PFSK-1 (cell line): ENCODE results near the gene MEGF11.
A peak's percentile ranks its signal among the peaks of the same experiment; 100 is the strongest.

ENCODE experiments used
- FOXP2 ChIP-seq: optimal IDR thresholded peaks from 2 replicates; pipeline ENCODE3; 2011; ENCODE audit warnings: borderline replicate concordance, control low read depth, inconsistent platforms; ENCODE audit not compliant: insufficient read depth; ENCODE audit errors: extremely low read length, extremely low read depth
- POLR2AphosphoS5 ChIP-seq: IDR thresholded peaks from 2 replicates; pipeline ENCODE4 v1.6.1; 2012; ENCODE audit warnings: low read depth, mild to moderate bottlenecking, control low read depth, low read length, moderate library complexity
- SIN3A ChIP-seq: IDR thresholded peaks from 2 replicates; pipeline ENCODE4 v1.6.1; 2012; ENCODE audit warnings: mild to moderate bottlenecking, low read length, moderate library complexity, borderline replicate concordance; ENCODE audit not compliant: insufficient read depth
- TAF1 ChIP-seq: IDR thresholded peaks from 2 replicates; pipeline ENCODE4 v1.6.1; 2012; ENCODE audit warnings: low read length, control low read depth, borderline replicate concordance; ENCODE audit not compliant: insufficient read depth
- TF ChIP-seq, protein P1 (sequence below), 2 experiments: IDR thresholded peaks; 2 replicates each; pipeline versions ENCODE4 v1.6.1 to v1.8.0; 2011 to 2012; ENCODE audit warnings: low read depth in 2 of 2, low read length in 2 of 2, control low read depth in 1 of 2, inconsistent platforms in 1 of 2, mild to moderate bottlenecking in 1 of 2, moderate library complexity in 1 of 2; ENCODE audit not compliant: insufficient read depth in 1 of 2

The MEGF11 gene

DNA sequence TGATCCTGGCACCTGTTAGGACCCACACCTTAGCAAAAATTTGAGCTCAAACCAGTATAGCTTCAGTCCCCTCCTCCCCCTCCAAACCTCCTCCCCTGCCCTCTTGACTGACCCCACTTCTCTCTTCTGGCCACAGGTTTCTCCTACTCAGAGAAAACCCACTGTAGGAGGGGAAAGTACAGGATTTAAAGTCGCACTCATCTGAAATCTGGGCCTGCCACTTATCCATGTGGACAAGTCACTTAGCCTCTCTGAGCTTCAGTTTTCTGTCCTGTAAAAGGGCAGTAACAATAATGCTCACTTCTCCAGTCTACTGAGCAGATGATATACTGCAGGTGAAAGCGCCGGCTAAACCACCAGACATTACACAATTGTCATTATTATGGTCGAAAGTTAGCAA is 142.7 kb downstream of the MEGF11 start:
- TF ChIP-seq SIN3A, result no peak
- TF ChIP-seq POLR2AphosphoS5, result no peak
- TF ChIP-seq, protein P1, sequence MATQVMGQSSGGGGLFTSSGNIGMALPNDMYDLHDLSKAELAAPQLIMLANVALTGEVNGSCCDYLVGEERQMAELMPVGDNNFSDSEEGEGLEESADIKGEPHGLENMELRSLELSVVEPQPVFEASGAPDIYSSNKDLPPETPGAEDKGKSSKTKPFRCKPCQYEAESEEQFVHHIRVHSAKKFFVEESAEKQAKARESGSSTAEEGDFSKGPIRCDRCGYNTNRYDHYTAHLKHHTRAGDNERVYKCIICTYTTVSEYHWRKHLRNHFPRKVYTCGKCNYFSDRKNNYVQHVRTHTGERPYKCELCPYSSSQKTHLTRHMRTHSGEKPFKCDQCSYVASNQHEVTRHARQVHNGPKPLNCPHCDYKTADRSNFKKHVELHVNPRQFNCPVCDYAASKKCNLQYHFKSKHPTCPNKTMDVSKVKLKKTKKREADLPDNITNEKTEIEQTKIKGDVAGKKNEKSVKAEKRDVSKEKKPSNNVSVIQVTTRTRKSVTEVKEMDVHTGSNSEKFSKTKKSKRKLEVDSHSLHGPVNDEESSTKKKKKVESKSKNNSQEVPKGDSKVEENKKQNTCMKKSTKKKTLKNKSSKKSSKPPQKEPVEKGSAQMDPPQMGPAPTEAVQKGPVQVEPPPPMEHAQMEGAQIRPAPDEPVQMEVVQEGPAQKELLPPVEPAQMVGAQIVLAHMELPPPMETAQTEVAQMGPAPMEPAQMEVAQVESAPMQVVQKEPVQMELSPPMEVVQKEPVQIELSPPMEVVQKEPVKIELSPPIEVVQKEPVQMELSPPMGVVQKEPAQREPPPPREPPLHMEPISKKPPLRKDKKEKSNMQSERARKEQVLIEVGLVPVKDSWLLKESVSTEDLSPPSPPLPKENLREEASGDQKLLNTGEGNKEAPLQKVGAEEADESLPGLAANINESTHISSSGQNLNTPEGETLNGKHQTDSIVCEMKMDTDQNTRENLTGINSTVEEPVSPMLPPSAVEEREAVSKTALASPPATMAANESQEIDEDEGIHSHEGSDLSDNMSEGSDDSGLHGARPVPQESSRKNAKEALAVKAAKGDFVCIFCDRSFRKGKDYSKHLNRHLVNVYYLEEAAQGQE (IDR thresholded peaks at IDR 0.05; ENCODE audit: insufficient read depth in 1 of 2, low read depth in 2 of 2, low read length in 2 of 2), result no peak
- no peak for TF ChIP-seq FOXP2
- no peak for TF ChIP-seq TAF1

- TF ChIP-seq TAF1 (no peak), POLR2AphosphoS5 (no peak), SIN3A (no peak), FOXP2 (no peak)
- TF ChIP-seq, protein P1 (IDR thresholded peaks at IDR 0.05; ENCODE audit: insufficient read depth in 1 of 2, low read depth in 2 of 2, low read length in 2 of 2), result no peak
Observed at GRCh38 chr15:66109826-66110225, 143.7 kb downstream of the MEGF11 start.

- TF ChIP-seq, protein P1 (IDR thresholded peaks at IDR 0.05; ENCODE audit: insufficient read depth in 1 of 2, low read depth in 2 of 2, low read length in 2 of 2), result no peak
- TF ChIP-seq FOXP2, result peak; percentile 74
Observed at GRCh38 chr15:66108483-66109265, 144.9 kb downstream of the MEGF11 start.

DNA sequence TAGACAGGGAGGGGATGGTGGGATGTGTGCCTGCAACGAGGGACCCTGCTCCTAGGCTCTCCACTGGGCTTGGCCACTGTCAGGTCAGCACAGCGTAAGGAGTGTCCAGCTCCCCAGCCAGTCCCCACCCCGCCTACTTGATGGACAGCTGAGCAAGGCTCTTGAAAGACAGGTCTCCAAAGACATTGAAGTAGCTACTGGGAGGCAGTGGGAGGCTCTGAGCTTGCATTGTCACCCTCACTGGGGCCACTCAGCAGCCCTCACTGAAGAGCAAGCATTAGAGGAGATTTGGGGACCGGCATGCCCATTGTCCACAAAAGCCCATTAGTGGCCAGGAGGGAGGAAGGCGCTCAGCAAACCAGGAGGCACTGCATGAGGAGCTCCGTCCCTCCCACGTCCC is 146.5 kb downstream of the MEGF11 start:
- TF ChIP-seq POLR2AphosphoS5 (no peak), TAF1 (no peak), FOXP2 (no peak), SIN3A (no peak)
- TF ChIP-seq, protein P1 (IDR thresholded peaks at IDR 0.05; ENCODE audit: insufficient read depth in 1 of 2, low read depth in 2 of 2, low read length in 2 of 2), result no peak
